ENCODE measurements around the gene TMEM53.

TMEM53 gene

GRCh38 chr1:44624268-44624901 lies 49.9 kb downstream of the TMEM53 start:
- FAIRE-seq, result no peak

GRCh38 chr1:44621841-44622286 lies 52.4 kb downstream of the TMEM53 start:
- FAIRE-seq, result no peak

DNA sequence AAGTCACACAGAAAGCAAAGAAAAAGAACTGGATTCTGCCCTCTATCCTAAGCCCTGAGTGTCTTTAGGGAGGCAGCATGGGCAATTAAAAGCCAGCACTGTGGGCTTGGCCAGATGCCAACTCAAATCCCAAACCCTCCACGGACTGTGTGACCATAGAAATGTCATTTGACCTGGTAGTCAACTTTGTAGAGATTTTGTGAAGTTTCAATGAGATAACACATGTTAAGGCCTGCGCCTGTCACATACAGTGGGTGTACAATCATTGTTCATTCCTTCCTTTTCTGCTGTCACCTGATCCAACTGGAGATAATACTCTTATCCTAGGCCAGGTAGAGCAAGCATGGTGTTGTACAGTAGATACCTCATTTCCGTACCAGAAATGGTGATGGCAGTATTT lies 54.2 kb downstream of the TMEM53 start:
- FAIRE-seq, result no peak

GRCh38 chr1:44619261-44619900 lies 54.9 kb downstream of the TMEM53 start:
- FAIRE-seq, result no peak

GRCh38 chr1:44617703-44618029 lies 56.6 kb downstream of the TMEM53 start:
- no peak for FAIRE-seq

GRCh38 chr1:44616991-44617702 lies 57.1 kb downstream of the TMEM53 start:
- FAIRE-seq, result no peak

DNA sequence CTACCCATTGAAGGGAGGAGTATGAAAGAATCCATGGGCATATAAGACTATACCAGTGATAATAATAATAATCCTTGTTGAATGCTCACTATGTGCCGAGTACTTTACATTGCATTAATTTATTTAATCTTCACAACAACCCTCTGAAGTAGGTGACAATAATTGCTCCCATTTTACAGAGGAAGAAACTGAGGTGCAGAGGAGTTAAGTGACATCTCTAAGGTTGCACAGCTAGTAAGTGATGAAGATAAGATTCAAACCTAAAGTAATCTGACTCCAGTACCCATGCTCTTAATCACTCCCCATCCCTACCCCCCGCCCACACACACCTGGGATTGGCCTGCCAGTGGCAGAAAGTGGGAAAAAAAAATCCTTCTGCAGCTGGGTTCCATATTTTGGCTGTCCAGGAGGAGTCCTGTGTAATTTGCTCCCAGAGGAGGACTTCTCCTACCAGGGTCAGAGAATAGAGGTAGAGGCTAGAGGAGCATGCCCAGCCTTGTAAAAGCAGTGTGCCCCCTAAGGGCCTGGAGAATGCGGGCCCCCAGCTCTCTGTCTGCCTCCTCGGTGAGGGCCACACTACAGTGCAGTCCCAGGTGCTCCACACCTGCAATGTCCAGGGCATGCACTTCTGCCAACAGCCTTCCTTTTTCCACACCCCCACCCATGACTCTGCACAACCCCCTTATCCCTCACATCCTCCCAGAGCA lies 57.8 kb downstream of the TMEM53 start:
- FAIRE-seq, result no peak

DNA sequence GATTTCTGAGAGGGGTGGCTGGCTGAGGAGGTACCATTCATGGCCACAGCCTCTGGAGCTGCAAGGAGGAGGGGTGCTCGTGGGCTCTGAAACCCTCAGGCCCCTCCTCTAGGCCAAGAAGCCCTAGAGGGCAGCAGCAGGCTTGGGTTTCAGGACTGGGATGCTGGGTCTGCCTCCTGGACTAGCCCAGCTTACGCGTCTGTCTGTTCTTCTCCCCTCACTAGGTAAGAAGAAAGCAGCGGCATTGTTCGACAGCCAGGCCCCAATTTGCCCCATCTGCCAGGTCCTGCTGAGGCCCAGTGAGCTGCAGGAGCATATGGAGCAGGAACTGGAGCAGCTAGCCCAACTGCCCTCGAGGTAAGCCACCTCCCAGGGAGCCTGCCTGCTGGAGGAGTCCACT lies 60.3 kb downstream of the TMEM53 start:
- FAIRE-seq, result no peak

DNA sequence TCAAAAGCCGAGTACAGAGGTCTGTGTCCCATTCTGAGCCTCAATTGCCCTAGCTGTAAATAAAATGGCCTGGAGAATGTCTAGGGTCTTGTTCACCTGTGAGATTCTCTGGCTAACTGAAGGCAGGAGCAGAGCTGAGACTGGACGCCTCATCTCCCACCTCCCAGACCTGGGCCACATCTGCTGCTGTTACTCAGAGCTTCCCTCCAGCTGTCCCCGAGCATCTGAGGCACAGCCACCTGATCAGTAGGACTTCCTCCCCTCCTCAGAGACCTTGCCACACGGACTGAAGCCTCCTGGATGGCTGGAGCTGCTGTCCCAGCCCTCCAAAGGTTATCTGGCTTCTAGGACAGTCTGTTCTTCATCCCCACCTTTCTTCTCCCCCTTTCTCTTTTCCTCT lies 62.4 kb downstream of the TMEM53 start:
- FAIRE-seq, result no peak

DNA sequence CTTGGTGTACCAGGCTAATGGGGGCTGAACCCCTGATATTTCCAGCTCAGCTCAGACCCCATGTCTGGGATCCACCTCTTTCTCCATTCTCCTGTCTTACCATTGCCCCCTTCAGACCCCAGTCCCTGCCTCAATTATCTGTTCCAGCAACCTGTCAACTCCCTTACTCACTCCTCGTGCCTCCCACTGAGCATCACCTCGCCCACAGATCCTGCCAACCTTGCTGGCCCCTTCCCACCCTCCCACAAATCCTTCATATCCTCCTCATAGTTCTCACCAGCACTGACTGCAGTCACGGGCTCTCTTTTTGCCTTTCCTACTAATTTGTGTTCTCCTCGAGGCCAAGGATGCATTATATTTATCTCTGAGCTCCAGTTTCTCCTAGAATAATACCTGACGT lies 62.9 kb downstream of the TMEM53 start:
- FAIRE-seq, result no peak

DNA sequence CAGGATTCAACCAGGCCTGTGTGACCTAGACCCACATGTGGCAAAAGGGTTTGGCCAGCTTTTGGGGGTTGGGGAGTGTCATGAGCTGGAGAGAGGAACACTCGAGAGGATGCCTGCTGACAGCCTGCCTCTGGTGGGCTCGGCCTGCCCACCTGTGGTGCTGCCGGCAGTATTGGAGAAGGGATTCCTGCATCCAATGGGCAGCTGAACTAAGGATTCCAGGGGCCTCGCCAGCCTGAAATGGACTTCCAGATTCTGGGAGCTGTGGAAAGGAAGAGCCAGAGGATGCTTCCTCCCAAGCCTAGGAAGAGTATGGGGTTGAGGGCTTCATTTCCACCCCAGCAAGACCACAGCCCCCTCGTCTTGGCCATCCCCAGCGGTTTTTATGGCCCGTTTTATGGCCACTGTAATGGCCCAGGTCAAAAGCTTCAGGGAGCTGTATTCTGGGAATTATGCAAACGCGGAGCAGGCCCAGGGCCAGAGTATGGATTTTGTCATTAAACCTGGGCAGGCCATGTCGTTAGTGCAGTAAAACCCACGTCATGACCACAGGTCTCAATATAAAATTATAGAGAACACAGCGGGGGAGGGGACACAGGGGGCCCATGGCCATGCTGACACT lies 63.6 kb downstream of the TMEM53 start:
- no peak for FAIRE-seq

GRCh38 chr1:44609768-44610526 lies 64.3 kb downstream of the TMEM53 start:
- FAIRE-seq, result no peak

- FAIRE-seq, result no peak
These were observed 64.9 kb downstream of the TMEM53 start for GRCh38 chr1:44609412-44609767.

DNA sequence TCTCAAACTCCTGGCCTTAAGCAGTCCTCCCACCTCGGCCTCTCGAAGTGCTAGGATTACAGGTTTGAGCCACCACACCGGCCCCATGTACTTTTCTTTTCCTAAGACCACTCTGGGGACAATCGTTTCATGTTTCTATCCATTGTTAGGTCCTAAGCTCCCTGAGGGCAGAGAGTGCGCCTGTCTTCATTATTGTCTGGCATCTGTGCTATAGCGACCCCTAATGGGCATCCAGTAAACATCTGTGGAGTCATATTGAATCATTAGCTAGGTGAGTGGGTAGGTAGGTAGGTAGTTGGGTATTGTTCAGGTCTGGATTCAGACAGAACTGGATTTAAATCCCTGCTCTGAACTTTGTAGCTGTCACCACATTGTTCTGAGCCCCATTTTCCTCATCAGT lies 66.1 kb downstream of the TMEM53 start:
- no peak for FAIRE-seq

- no peak for FAIRE-seq
These were observed 67.5 kb downstream of the TMEM53 start for GRCh38 chr1:44606701-44607281.

GRCh38 chr1:44605914-44606615 lies 68.2 kb downstream of the TMEM53 start:
- FAIRE-seq, result no peak

DNA sequence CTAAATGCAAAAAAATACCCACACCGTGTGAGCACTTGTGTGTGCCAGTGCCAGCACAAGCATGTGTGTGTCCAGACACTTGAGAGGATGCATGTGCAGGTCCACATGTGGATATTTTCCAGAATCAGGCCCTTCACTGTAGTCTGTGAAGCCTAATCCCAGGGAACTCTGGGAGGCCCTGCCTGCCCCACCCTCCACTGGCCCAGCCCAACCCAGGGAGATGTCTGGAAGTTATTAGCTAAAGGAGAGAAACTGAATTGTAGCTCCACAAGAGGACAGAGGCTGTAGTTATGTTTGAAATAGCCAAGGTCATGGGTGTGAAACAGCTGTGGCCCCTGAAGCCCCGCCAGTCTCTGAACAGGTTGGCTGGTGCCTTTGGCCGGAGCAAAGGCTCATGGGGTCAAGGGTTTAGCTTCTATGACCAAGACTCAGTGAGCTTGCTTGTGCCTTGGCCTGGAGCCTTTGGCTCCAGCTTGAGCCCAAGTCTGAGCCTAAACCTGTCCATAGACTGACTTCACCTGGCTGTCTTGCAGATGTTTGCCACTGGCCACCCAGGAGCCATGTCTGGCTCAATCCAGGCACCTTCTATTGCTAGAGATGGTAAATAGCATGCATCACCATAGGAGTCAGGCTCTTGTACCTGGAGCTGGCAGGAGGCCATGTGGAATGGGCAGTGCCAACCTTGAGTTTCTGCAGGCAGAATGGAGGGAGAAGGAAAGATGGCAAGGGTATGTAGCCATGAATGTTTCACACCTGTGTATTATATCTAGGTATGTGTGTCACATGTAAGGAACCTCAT lies 69.9 kb downstream of the TMEM53 start:
- no peak for FAIRE-seq

- FAIRE-seq, result no peak
These were observed 70.6 kb downstream of the TMEM53 start for GRCh38 chr1:44603718-44604117.

All from islet of Langerhans (tissue), 1 donor.